Left ventricle myocardium inferior (tissue), 1 donor: Measurements from ENCODE around the gene RIMKLB. TPM values are rescaled to one million over a fixed set of nuclear protein-coding genes. Genes with fewer than 3 reads are reported as not detected.
"Not testable (repeated sequence)": the region's sequence is repeated elsewhere in the genome, so short reads cannot be mapped to it uniquely, and the experiment has no call there.

ENCODE experiments used
- DNase-seq: peaks from one replicate; pipeline ENCODE4 v3.0.0-alpha.2; 2020
- H3K27ac ChIP-seq: fragments of 200-600 bp; replicated peaks from 2 replicates; pipeline ENCODE4 v1.8.0; 2021
- H3K27me3 ChIP-seq: fragments of 200-600 bp; 2 replicates; pipeline ENCODE4 v1.8.0; 2021; ENCODE audit warnings: low read depth
- H3K36me3 ChIP-seq: fragments of 200-600 bp; 2 replicates; pipeline ENCODE4 v1.8.0; 2021
- H3K4me1 ChIP-seq: fragments of 200-600 bp; 2 replicates; pipeline ENCODE4 v1.8.0; 2021
- H3K4me3 ChIP-seq: fragments of 200-600 bp; 2 replicates; pipeline ENCODE4 v1.8.0; 2021; ENCODE audit warnings: mild to moderate bottlenecking, moderate library complexity
- H3K9me3 ChIP-seq: fragments of 200-600 bp; replicated peaks from 2 replicates; pipeline ENCODE4 v1.8.0; 2021
- intact Hi-C: fragments of 100-400 bp; cut with micrococcal nuclease; formaldehyde crosslinking; loops from one replicate; pipeline ENCODE4 v1.11.0; 2022
- total RNA-seq: library from RNA; stranded (reverse); fragmentation: NEBNext Ultra II Directional; extraction: Animal tissue kit (Norgen Biotek cat#: 25700); gene quantifications from one replicate; pipeline ENCODE4 v1.2.1, GENCODE V29; 2021
- TF ChIP-seq, protein P1 (sequence below): fragments of 200-600 bp; IDR thresholded peaks from 2 replicates; pipeline ENCODE4 v1.8.0; 2021; ENCODE audit warnings: antibody characterized with exemption, mild to moderate bottlenecking, borderline replicate concordance
- donor health status: DM: no; HTN: yes; CAD: no; lungs with severe emphysema.

Gene RIMKLB
- total RNA-seq, 1 donor from 2014 or later = 14.0 TPM

DNA sequence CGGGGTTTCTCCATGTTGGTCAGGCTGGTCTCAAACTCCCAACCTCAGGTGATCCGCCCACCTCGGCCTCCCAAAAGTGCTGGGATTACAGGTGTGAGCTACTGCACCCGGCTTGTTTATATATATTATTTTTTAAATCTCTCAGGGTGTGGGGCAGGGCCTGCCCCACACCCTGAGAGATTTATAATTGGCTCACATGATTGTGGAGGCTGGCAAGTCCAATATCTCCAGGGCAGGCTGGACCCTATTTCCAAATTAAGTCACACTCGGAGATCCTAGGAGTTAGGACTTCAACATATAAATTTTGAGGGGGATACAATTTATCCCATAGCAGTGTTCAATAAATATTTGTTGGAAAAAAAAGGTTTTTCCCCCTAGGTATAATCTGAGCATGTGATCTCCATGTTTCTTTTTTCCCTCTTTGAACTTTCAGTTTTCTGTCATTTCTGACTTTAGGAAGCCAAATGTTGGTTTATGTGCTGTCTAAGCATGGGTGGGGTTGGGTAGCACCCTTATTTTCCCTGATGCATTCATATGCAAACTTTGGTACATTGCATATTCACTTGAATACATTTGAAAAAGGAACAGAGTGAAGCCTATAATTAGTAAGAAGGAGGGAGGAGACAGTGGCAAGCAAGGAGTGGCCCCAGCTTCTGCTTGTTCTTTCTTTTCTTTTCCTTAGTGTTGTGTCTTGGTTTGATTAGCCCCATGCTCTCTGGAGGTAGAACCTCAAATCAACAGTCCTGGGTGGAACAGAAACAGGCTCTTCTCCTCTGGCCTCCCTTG is 116.0 kb downstream of the RIMKLB start:
- Histone ChIP-seq H3K4me1 (no peaks in the 10 kb centered on the region), H3K27me3 (no peaks in the 10 kb centered on the region), H3K9me3 (no peaks in the 10 kb centered on the region), H3K4me3 (no peak overlapping the region), H3K27ac (no peak overlapping the region), H3K36me3 (no peaks in the 10 kb centered on the region)
- intact Hi-C loops = no loop called here
- no peak for DNase-seq
- TF ChIP-seq, protein P1, sequence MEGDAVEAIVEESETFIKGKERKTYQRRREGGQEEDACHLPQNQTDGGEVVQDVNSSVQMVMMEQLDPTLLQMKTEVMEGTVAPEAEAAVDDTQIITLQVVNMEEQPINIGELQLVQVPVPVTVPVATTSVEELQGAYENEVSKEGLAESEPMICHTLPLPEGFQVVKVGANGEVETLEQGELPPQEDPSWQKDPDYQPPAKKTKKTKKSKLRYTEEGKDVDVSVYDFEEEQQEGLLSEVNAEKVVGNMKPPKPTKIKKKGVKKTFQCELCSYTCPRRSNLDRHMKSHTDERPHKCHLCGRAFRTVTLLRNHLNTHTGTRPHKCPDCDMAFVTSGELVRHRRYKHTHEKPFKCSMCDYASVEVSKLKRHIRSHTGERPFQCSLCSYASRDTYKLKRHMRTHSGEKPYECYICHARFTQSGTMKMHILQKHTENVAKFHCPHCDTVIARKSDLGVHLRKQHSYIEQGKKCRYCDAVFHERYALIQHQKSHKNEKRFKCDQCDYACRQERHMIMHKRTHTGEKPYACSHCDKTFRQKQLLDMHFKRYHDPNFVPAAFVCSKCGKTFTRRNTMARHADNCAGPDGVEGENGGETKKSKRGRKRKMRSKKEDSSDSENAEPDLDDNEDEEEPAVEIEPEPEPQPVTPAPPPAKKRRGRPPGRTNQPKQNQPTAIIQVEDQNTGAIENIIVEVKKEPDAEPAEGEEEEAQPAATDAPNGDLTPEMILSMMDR = no peak

- no peak for DNase-seq
- Histone ChIP-seq H3K36me3 (no peaks in the 10 kb centered on the region), H3K27me3 (no peaks in the 10 kb centered on the region), H3K4me3 (no peak overlapping the region), H3K27ac (no peak overlapping the region), H3K9me3 (no peaks in the 10 kb centered on the region), H3K4me1 (no peaks in the 10 kb centered on the region)
- intact Hi-C loops = no loop called here
- TF ChIP-seq, protein P1 = no peak
Observed at GRCh38 chr12:8816448-8817050, 118.8 kb downstream of the RIMKLB start.

GRCh38 chr12:8817856-8818255 is 120.1 kb downstream of the RIMKLB start:
- Histone ChIP-seq H3K27me3 (no peaks in the 10 kb centered on the region), H3K4me3 (no peak overlapping the region), H3K27ac (no peak overlapping the region), H3K9me3 (no peaks in the 10 kb centered on the region), H3K4me1 (no peaks in the 10 kb centered on the region), H3K36me3 (no peaks in the 10 kb centered on the region)
- intact Hi-C loops = no loop called here
- TF ChIP-seq, protein P1 = no peak
- DNase-seq = no peak

DNA sequence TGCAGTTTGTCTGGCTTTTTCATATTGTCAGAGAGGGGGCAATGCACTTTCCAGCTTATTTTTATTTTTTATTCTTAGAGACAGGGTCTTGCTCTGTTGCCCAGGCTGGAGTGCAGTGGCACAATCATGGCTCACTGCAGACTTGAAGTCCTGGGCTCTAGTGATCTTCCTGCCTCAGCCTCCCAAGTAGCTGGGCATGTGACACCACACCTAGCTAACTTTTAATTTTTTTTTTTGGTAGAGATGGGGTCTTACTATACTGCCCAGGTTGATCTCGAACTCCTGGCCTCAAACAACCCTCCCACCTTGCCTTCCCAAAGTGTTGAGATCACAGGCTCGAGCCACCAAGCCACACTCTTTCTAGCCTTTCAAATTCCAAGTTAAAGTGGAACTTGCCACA is 120.7 kb downstream of the RIMKLB start:
- Histone ChIP-seq H3K4me3 (no peak overlapping the region), H3K27me3 (no peaks in the 10 kb centered on the region), H3K9me3 (no peaks in the 10 kb centered on the region), H3K27ac (no peak overlapping the region), H3K36me3 (no peaks in the 10 kb centered on the region), H3K4me1 (no peaks in the 10 kb centered on the region)
- intact Hi-C loops = no loop called here
- no peak for DNase-seq
- TF ChIP-seq, protein P1 = no peak

- TF ChIP-seq, protein P1 = no peak
- no peaks in the 10 kb centered on the region for H3K9me3 ChIP-seq
- no peak for DNase-seq
- H3K4me1 ChIP-seq = no peaks in the 10 kb centered on the region
- intact Hi-C loops = no loop called here
- H3K4me3 ChIP-seq = no peak overlapping the region
- no peak overlapping the region for H3K27ac ChIP-seq
- H3K36me3 ChIP-seq = no peaks in the 10 kb centered on the region
- no peaks in the 10 kb centered on the region for H3K27me3 ChIP-seq
Observed at GRCh38 chr12:8819666-8819980, 121.8 kb downstream of the RIMKLB start.

- H3K27ac ChIP-seq, H3K4me3 ChIP-seq, DNase-seq, H3K4me1 ChIP-seq, intact Hi-C loops, H3K9me3 ChIP-seq, H3K36me3 ChIP-seq, H3K27me3 ChIP-seq: not testable (repeated sequence)
Observed at GRCh38 chr12:8820676-8821407, 123.1 kb downstream of the RIMKLB start.
